Right lobe of liver (tissue), 4 donors: Measurements from ENCODE around the gene RPL11.
"Not testable (repeated sequence)": the region's sequence is repeated elsewhere in the genome, so short reads cannot be mapped to it uniquely, and the experiment has no call there.

Experiments used
- CTCF ChIP-seq, 4 donors: fragments of 200-600 bp in 3 of 4; fragments of 450-650 bp in 1 of 4; IDR thresholded peaks; one replicate each; pipeline versions ENCODE4 v1.5.1 to v1.8.0; 2016 to 2022; ENCODE audit warnings: antibody characterized with exemption in 4 of 4, mild to moderate bottlenecking in 2 of 4
- POLR2A ChIP-seq: fragments of 450-650 bp; IDR thresholded peaks from one replicate; pipeline ENCODE4 v1.6.1; 2017; ENCODE audit warnings: antibody characterized with exemption, mild to moderate bottlenecking
- donor health status: DM: no; HTN: no; CAD: no.
- donor health status: DM: no; HTN: no; CAD: no.
- donor health status: DM: no; HTN: yes; CAD: no.

GRCh38 chr1:23687680-23688079 lies 3.9 kb upstream of the RPL11 start:
- not testable (repeated sequence) for TF ChIP-seq CTCF (IDR thresholded peaks at IDR 0.05); POLR2A
